Measurements from ENCODE around the gene PCDH15.

- TF ChIP-seq CTCF (IDR thresholded peaks at IDR 0.05) = no peak
- no peak for TF ChIP-seq EP300 (IDR thresholded peaks at IDR 0.05)
- no peak for TF ChIP-seq POLR2A (IDR thresholded peaks at IDR 0.05)
Measured at GRCh38 chr10:54501929-54502328, 299.1 kb downstream of the PCDH15 start.
